ENCODE measurements around the gene TCAF1.

GRCh38 chr7:143902332-143902899, 440 bp upstream of the TCAF1 start:
- TF ChIP-seq CTCF (IDR thresholded peaks at IDR 0.05) (no peak), POLR2AphosphoS5 (IDR thresholded peaks at IDR 0.05) (no peak), EP300 (IDR thresholded peaks at IDR 0.05) (no peak), POLR2A (IDR thresholded peaks at IDR 0.05; ENCODE audit: low read depth) (no peak)

Data from esophagus muscularis mucosa (tissue), 4 donors.